Erythroblast (primary cell): ENCODE results near the gene ZNF662.

Experiments used
- DNase-seq, 2 experiments: peaks; one replicate each; lab custom pipeline; 2025; lab: John Stamatoyannopoulos, UW
- GATA1 ChIP-seq: IDR thresholded peaks from 2 replicates; pipeline ENCODE4 v1.6.1; 2011; ENCODE audit warnings: low read depth, mild to moderate bottlenecking, control low read depth, low read length, moderate library complexity
- POLR2A ChIP-seq: IDR thresholded peaks from 2 replicates; pipeline ENCODE4 v1.6.1; 2011; ENCODE audit warnings: mild to moderate bottlenecking, low read length

ZNF662 gene

DNA sequence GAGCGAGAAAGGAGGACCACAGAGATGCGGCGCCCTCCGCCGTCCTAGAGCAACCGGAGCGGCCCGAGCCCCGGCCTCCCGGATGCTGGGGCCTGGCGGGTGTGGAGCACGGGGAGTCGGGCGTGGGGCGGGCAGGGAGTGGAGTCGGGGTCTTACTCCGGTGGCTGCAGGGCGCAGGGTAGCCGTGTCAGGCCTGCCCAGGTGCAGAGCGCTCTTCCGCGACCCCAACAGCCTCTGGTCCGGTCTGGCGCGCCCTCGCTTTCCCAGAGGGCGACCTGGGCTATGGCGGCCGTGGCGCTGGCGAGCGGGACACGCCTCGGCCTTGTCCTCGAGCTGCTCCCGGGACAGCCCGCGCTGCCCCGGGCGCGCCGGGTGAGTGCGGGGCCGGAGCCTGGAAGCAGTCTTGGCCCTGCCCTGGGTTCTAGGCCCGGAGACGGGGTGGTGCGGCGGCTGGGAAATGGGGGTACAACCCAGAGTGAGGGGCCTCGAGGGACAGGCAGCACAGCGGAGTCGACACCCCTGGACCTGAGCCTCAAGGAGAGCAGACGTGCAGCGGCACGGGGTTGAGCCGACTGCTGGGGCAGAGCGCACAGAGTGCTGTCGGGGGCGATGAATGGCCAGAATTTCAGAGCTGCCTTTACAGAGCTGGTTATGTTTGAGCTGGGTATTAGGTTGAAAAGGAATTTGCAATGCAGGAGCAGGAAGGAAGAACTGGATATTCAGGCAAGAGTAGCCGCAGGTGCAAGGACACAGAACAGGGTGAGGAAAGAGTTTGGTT, at the start of gene ZNF662:
ZNF662 (plus strand) TSS at position 73 of the 778 bp plus-strand sequence. CDS start 1,973 bp downstream, outside the sequence.
- DNase-seq: peak in 1 of 2 experiments; percentile 24
- TF ChIP-seq POLR2A: no peak
- TF ChIP-seq GATA1: no peak

- DNase-seq: no peak
- TF ChIP-seq GATA1 (no peak), POLR2A (no peak)
These were observed 49.4 kb upstream of the ZNF662 start for GRCh38 chr3:42856544-42856943.

GRCh38 chr3:42864321-42864950, 41.5 kb upstream of the ZNF662 start:
- DNase-seq: no peak
- TF ChIP-seq POLR2A: no peak

GRCh38 chr3:42865256-42865655, 40.7 kb upstream of the ZNF662 start:
- DNase-seq: no peak
- TF ChIP-seq POLR2A (no peak), GATA1 (no peak)

GRCh38 chr3:42867138-42867537, 38.8 kb upstream of the ZNF662 start:
- no peak for DNase-seq
- no peak for TF ChIP-seq GATA1
- TF ChIP-seq POLR2A: no peak

GRCh38 chr3:42868841-42869240, 37.1 kb upstream of the ZNF662 start:
- TF ChIP-seq POLR2A (no peak), GATA1 (no peak)
- DNase-seq: no peak

DNA sequence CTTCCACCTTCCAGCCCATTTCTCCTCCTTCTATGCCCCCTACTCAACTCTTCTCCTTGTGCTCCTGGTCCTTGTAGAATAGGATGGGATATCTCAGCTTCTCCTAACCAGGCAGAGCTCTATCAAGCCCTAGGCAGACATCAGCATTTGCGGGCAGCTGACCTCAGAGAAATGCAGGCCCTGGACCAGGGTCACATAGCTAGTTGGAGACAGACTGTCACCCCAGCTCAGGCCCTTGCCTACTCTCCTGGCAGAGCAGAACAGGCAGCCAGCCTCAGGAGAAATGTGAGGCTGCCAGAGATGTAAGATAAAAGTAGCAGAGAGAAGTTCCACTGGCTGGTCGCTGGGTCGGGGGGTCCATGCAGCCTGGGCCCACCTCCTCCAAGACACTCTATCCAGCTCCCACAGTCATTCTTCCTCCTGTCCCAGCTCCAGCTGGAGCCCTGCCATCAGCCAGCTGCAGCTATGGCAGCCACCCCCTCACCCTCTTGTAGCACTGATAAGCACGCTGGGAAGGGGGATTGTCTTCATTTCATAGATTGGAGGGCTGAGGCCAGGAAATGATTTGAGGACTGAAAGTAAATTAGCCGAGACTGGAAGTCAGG, 34.2 kb upstream of the ZNF662 start:
- TF ChIP-seq GATA1: no peak
- TF ChIP-seq POLR2A: no peak

GRCh38 chr3:42872718-42873117, 33.2 kb upstream of the ZNF662 start:
- TF ChIP-seq GATA1 (no peak), POLR2A (no peak)

More for the DNA sequence above, 34.2 kb upstream of the ZNF662 start:
- peak; percentile 52 to 74 for DNase-seq

DNA sequence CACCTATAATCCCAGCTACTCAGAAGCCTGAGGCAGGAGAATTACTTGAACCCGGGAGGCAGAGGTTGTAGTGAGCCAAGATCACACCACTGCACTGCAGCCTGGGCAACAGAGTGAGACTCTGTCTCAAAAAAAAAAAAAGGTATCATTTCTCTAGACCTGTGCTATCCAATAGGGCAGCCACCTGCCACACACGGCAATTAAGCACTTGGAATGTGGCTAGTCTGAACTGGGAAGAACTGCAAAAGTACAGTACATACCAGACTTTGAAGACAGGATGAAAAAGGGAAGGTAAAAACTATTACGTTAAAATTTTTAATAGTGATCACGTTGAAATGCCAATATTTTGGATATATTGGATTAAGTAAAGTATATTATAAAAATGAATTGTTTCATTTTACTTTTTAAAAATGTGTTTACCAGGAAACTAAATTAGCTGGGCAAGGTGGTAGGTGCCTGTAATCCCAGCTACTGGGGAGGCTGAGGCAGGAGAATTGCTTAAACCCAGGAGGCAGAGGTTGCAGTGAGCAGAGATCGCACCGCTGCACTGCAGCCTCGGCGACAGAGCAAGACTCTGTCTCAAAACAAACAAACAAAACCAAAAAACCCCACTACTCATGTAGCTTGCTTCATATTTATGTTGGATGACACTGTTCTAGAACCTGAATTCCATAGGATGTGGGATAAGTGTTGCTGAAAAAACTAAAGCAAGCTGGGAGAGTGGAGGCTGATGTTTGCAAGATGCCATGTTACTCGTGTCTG, 32.5 kb upstream of the ZNF662 start:
- no peak for TF ChIP-seq GATA1
- no peak for TF ChIP-seq POLR2A
- no peak for DNase-seq

More at GRCh38 chr3:42872718-42873117, 33.2 kb upstream of the ZNF662 start:
- no peak for DNase-seq

- DNase-seq: no peak
- TF ChIP-seq POLR2A (no peak), GATA1 (no peak)
These were observed 31.2 kb upstream of the ZNF662 start for GRCh38 chr3:42874749-42875148.

- no peak for DNase-seq
- no peak for TF ChIP-seq POLR2A
- TF ChIP-seq GATA1: no peak
These were observed 30.4 kb upstream of the ZNF662 start, which contains the start of gene CYP8B1 for GRCh38 chr3:42875325-42876151. CYP8B1 (minus strand) TSS chr3:42875879; CDS start chr3:42875816, 63 bp downstream.

DNA sequence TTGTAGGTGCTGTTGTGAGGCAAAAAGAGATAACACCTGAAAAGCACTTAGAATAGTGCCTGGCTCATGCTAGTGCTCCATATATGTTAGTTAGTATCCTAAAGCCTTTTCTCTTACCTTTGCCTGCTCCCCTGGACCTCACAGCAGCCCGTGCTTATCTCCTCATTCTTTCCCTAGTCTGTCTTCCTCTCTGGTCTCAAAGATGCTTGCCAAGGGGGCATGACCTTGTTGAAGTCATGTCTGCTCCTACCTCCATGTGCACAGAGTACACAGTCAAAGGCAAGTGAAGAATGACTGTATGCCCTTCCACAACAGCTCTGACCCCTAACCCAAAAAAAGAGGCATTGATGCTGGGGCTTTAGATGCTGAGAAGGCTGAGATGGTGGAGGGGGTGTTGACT, 29.5 kb upstream of the ZNF662 start:
- TF ChIP-seq POLR2A (no peak), GATA1 (no peak)
- DNase-seq: peak in 1 of 2 experiments; percentile 28
